ENCODE data around the gene DNM3.
"Not testable (repeated sequence)": the region's sequence is repeated elsewhere in the genome, so short reads cannot be mapped to it uniquely, and the experiment has no call there.

DNM3 gene

GRCh38 chr1:172359491-172359999 lies 518.2 kb downstream of the DNM3 start:
- no peak for DNase-seq (ENCODE audit: low read depth in 2 of 2)

GRCh38 chr1:172360511-172360910 lies 519.2 kb downstream of the DNM3 start:
- DNase-seq (ENCODE audit: low read depth in 2 of 2): no peak

DNA sequence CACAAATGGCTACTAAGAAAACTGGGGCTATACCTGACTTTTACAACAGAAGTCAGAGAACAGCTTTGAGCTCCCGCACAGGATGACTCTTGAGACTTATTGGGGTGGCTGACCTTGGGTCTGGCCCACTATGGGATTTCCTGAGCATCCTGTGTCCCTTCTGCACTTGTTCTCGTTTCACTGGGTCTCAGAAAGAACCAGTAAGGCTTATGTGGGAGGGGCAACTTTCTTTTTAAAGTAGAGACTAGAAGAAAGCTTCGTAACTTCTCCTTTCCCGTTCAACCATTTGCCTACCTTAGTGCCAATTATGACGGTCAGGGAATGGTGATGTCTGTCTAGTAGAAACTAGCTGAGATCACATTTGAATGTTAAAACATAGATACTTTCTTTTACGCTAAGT lies 519.7 kb downstream of the DNM3 start:
- no peak for DNase-seq (ENCODE audit: low read depth in 2 of 2)

DNA sequence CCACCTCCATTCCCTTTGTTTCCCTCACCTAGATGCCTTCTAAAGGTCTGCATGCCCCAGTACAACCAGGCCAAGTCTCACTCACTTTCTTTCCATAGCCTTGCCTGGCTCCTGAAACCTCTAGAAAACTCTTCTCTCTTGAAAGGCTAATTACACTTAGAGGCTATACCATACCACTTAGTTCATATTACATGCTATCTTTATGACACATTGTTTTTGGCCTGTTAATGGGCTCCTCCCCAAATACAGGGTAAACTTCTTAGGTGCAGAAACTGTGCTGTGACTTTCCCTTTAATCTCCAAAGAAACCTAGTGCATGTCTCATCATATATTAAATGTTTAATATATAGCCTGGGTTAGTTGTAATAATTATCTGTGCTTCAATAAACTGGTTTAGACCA lies 522.6 kb downstream of the DNM3 start:
- DNase-seq (ENCODE audit: low read depth in 2 of 2): no peak

DNA sequence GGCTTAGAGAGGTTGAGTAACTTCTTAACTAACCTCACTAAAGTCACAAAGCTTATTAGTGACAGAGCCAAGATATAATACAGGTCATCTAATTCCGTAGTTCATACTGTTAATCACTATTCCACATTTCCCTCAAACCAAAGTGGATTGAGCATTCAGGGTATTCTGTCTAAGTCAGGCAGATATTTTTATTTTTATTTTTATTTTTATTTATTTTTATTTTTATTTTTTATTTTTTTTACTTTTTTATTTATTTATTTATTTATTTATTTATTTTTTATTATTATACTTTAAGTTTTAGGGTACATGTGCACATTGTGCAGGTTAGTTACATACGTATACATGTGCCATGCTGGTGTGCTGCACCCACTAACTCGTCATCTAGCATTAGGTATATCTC lies 530.3 kb downstream of the DNM3 start:
- not testable (repeated sequence) for DNase-seq (ENCODE audit: low read depth in 2 of 2)

GRCh38 chr1:172373864-172374263 lies 532.6 kb downstream of the DNM3 start:
- DNase-seq (ENCODE audit: low read depth in 2 of 2): no peak

- DNase-seq (ENCODE audit: low read depth in 2 of 2): no peak
These were observed 533.9 kb downstream of the DNM3 start for GRCh38 chr1:172375211-172375631.

- no peak for DNase-seq (ENCODE audit: low read depth in 2 of 2)
These were observed 535.1 kb downstream of the DNM3 start for GRCh38 chr1:172376431-172376830.

GRCh38 chr1:172377565-172377964 lies 536.3 kb downstream of the DNM3 start:
- DNase-seq (ENCODE audit: low read depth in 2 of 2): no peak

DNA sequence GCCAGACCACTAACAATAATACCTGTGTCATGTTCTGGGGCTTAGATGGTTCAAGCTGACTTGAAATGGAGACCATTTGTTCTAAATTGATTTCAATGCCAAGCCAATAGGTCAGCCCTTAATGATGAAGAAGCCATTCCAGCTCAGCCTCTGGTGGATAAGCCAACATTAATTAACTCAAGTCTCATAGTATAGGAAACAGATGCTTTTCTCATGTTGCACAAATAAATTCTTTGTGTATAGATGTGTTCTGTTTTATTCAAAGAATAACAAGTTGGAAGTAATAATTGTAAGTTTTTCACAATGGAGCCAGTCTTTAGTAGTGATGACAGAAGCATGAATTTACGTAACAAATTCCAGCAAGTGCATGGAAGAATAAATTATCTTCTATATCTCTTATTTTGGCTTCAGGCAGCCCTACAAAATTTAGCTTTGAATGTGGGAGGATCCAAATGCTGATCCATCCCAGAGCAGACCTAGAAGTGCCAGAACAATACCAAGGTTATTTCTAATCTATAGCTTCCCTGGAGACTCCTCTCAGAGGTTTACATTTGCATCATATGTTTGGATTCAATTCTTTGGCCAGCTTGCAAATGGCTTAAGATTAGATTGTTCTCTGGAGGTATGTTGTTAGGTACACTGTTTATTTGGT lies 536.9 kb downstream of the DNM3 start:
- no peak for DNase-seq (ENCODE audit: low read depth in 2 of 2)

GRCh38 chr1:172380441-172381244 lies 539.3 kb downstream of the DNM3 start:
- DNase-seq (ENCODE audit: low read depth in 2 of 2): no peak

- no peak for DNase-seq (ENCODE audit: low read depth in 2 of 2)
These were observed 540.6 kb downstream of the DNM3 start for GRCh38 chr1:172381946-172382345.

GRCh38 chr1:172382406-172382805 lies 541.1 kb downstream of the DNM3 start:
- no peak for DNase-seq (ENCODE audit: low read depth in 2 of 2)

DNA sequence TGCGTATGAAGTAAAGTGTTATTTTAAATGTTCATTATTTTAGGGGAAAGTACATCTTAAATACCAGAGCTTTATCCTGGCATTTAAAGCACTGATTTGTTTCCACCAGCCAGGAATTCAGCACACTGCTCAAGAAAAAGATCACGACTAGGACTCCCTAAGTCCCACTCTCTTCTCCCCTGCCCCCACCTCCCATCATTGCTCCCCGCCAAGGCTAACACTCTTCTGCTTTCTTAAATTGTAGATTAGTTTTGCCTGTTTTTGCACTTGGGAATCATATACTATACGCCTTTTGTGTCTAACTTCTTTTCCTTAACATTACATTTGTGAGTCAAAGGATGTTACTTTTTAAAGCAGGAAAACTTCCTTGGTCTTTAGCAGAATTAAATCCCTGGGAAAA lies 541.7 kb downstream of the DNM3 start:
- DNase-seq (ENCODE audit: low read depth in 2 of 2): no peak

DNA sequence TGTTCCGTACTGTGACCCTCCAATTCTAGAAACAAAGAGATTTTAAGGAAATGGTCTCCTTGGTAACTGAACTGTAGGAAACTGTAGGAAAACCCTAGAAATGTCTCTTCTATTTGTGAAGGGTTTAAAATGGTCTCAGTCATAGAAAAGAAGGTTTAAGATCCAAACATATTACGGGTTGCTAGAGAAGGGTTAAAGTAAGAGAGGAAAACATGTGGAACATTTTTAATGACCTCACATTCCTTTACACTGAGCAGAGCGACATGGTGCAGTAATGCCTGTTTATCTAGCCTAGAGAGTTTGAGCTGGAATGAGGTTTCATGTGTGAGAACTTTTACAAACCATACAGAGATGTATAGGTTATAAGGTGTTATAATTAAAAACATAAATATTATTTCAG lies 542.2 kb downstream of the DNM3 start:
- DNase-seq (ENCODE audit: low read depth in 2 of 2): no peak

GRCh38 chr1:172384656-172385055 lies 543.4 kb downstream of the DNM3 start:
- no peak for DNase-seq (ENCODE audit: low read depth in 2 of 2)

- no peak for DNase-seq (ENCODE audit: low read depth in 2 of 2)
These were observed 544.7 kb downstream of the DNM3 start for GRCh38 chr1:172386046-172386445.

DNA sequence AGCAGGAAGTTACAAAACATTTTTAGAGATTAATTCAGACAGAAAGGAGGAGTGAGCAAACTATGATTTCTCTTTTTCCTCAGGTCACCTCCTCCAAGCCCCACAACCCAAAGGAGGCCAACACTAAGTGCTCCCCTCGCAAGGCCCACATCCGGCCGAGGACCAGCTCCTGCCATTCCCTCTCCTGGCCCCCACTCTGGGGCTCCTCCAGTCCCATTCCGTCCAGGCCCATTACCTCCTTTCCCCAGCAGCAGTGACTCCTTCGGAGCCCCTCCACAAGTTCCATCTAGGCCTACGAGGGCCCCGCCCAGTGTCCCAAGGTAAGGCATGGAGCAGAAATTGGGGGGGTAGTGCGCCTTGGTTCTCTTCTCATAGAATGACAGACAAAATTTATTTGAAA lies 547.2 kb downstream of the DNM3 start:
- no peak for DNase-seq (ENCODE audit: low read depth in 2 of 2)

DNA sequence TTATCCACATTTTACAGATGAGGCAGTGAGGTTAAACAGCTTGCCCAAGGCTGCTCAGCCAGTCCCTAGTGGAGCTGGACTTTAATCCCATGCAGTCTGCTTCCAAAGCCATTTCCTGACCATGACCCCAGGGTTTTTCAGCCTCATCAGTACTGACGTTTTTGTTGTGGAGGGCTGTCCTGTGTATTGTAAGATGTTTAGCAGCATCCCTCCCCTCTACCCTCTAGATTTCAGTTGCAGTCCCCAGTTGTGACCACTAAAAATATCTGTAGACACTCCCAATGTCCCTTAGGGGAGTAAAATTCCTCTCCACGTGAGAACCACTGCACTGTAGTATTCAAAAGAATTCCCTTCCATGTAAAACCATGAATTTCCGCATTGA lies 549.0 kb downstream of the DNM3 start:
- no peak for DNase-seq (ENCODE audit: low read depth in 2 of 2)

DNA sequence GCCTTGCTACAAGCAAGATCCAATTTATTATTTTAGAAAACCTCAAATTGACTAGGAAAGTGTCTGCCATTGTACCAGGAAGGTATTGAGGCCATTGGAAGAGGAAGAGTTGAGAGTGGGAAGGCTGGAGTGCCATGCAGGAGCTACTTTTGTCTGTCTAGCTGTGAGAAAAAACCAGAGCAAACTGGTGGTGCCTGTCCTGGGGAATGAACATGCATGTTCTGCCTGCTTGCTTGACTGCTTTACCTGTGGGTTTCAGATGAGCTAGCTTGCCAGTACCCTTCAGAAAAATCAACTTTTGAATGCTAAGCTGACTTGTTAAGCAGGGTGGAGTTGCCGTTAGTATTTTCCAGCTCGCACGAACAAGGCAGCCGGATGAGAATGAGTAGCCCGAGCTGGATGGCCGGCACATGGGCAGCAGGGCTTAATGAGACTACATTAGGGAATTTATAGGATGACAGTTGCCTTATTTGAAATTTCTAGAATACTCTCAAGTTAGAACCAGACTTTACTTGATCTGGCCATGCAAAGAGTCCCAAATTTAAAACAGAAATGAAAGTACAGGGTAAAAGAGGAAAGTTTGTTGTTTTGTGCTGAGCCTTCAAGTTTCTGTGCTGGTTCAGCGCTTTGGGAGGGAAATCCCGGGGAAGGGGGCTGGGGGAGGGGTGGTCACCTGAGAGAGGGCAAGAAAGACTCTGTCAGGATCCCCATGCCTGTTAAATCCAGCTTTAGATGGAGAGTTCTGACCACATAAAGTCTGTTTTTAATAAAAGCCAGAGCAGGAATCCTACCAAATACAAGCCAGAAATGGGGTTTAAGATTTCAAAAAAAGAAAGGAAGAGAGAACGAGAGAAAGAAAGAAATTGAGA lies 549.6 kb downstream of the DNM3 start:
- DNase-seq (ENCODE audit: low read depth in 2 of 2): no peak

- DNase-seq (ENCODE audit: low read depth in 2 of 2): no peak
These were observed 550.7 kb downstream of the DNM3 start for GRCh38 chr1:172391976-172392375.

DNA sequence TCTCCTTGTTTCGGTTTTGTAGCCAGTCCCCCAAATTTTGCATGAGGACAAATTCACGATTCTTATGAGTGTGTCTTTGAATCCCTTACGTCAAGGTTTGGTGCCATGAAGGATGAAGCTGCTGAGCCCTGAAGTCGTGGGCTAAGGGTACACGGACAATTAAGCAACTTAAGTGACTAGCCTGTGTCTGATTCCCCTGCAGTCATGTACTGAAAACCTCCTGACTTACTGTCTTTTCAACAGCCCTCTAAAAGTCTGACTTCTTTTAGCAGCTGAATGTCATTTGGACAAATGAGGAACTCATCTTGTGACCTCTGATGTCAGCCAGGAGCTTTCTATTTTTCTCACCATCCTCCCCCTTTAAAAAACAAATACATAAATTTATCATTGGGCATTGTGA lies 552.1 kb downstream of the DNM3 start:
- DNase-seq (ENCODE audit: low read depth in 2 of 2): no peak
